Brain microvascular endothelial cell (primary cell): ENCODE results near the gene MMP17.
"Not testable (repeated sequence)": the region's sequence is repeated elsewhere in the genome, so short reads cannot be mapped to it uniquely, and the experiment has no call there.

Experiments used
- DNase-seq: peaks from one replicate; pipeline ENCODE4 v3.0.0-alpha.2; 2020
- H3K27ac ChIP-seq: fragments of 250-450 bp; sonication (Bioruptor Pico); 2 replicates; pipeline ENCODE4 v1.5.1; 2020; ENCODE audit warnings: mild to moderate bottlenecking, moderate library complexity
- H3K27me3 ChIP-seq: fragments of 250-450 bp; sonication (Bioruptor Pico); replicated peaks from 2 replicates; pipeline ENCODE4 v1.5.1; 2020; ENCODE audit warnings: mild to moderate bottlenecking
- H3K36me3 ChIP-seq: fragments of 250-450 bp; sonication (Bioruptor Pico); replicated peaks from 2 replicates; pipeline ENCODE4 v1.5.1; 2020; ENCODE audit warnings: mild to moderate bottlenecking
- H3K4me3 ChIP-seq: 2 replicates; pipeline ENCODE4 v1.5.1; 2011; ENCODE audit warnings: low read depth, mild to moderate bottlenecking, control low read depth, low read length, moderate library complexity
- in situ Hi-C: cut with HindIII; loops from 2 replicates; pipeline ENCODE4 v1.10.0; 2017; ENCODE audit warnings: low sequenced_read_pairs, low pct_ligation_motif_present
- TF ChIP-seq, protein P1 (sequence below): IDR thresholded peaks from 2 replicates; pipeline ENCODE4 v1.5.1; 2011; ENCODE audit warnings: low read depth, mild to moderate bottlenecking, moderate library complexity, low read length, control low read depth, inconsistent platforms; ENCODE audit errors: missing control alignments

The MMP17 gene

DNA sequence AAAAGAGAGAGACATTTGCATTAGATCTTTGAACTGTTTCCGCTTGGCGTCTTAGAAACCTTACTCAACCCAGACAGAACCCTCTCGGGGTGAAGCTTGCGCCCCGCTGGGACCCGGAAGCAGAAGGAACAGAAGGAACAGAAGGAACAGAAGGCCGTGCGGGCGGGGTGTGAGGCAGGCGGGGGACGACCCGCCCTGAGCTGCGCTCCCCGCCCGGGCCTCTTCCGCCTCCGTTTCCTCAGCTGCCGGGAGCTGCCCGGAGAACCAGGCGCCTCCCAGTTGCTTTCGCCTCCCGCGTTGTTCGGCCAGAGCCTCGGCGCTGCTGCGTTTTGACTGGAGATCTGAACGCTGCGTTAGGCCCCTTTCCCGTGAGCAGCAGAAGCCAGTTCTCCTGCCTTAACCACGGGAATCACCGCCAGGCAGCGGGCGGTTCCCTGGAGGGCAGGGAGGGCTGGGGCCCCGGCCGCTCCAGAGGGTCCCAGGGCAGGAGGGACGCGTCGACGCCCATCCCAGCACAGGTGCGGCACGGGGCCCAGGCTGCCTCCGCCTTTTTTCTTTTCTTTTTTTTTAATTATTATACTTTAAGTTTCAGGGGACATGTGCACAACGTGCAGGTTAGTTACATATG is 19.3 kb upstream of the MMP17 start:
- in situ Hi-C loops: no loop called here
- H3K4me3 ChIP-seq: no peak overlapping the region
- no peak for DNase-seq
- TF ChIP-seq, protein P1, sequence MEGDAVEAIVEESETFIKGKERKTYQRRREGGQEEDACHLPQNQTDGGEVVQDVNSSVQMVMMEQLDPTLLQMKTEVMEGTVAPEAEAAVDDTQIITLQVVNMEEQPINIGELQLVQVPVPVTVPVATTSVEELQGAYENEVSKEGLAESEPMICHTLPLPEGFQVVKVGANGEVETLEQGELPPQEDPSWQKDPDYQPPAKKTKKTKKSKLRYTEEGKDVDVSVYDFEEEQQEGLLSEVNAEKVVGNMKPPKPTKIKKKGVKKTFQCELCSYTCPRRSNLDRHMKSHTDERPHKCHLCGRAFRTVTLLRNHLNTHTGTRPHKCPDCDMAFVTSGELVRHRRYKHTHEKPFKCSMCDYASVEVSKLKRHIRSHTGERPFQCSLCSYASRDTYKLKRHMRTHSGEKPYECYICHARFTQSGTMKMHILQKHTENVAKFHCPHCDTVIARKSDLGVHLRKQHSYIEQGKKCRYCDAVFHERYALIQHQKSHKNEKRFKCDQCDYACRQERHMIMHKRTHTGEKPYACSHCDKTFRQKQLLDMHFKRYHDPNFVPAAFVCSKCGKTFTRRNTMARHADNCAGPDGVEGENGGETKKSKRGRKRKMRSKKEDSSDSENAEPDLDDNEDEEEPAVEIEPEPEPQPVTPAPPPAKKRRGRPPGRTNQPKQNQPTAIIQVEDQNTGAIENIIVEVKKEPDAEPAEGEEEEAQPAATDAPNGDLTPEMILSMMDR: no peak
- H3K36me3 ChIP-seq: no peaks in the 10 kb centered on the region
- no peak overlapping the region for H3K27ac ChIP-seq
- no peaks in the 10 kb centered on the region for H3K27me3 ChIP-seq

DNA sequence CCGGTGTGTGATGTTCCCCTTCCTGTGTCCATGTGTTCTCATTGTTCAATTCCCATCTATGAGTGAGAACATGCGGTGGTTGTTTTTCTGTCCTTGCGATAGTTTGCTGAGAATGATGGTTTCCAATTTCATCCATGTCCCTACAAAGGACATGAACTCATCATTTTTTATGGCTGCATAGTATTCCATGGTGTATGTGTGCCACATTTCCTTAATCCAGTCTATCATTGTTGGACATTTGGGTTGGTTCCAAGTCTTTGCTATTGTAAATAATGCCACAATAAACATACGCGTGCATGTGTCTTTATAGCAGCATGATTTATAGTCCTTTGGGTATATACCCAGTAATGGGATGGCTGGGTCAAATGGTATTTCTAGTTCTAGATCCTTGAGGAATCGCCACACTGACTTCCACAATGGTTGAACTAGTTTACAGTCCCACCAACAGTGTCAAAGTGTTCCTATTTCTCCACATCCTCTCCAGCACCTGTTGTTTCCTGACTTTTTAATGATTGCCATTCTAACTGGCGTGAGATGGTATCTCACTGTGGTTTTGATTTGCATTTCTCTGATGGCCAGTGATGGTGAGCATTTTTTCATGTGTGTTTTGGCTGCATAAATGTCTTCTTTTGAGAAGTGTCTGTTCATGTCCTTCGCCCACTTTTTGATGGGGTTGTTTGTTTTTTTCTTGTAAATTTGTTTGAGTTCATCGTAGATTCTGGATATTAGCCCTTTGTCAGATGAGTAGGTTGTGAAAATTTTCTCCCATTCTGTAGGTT is 18.5 kb upstream of the MMP17 start:
- H3K4me3 ChIP-seq, H3K27ac ChIP-seq, H3K36me3 ChIP-seq, H3K27me3 ChIP-seq, in situ Hi-C loops, DNase-seq: not testable (repeated sequence)

DNA sequence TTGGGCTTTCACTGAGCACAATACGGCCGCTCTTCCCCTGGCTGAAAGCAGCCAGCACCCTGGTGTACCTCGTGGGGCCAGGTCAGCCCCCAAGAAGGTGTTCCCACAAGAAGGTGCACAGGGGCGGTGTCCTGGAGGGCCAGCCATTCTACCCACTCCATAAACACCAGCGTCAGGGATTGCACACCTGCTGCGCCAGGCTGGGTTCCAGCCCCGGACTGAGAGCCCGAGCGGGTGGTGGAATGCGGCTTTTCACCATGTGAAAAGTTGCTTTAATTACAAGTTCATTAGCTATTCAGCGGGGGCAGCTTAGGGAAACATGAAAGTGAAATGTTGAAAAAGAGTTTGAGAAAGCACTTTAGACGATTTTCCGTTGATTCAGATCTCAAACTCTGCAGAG is 17.5 kb upstream of the MMP17 start:
- TF ChIP-seq, protein P1: no peak
- no peaks in the 10 kb centered on the region for H3K36me3 ChIP-seq
- no peaks in the 10 kb centered on the region for H3K27me3 ChIP-seq
- in situ Hi-C loops: no loop called here
- no peak for DNase-seq
- no peak overlapping the region for H3K4me3 ChIP-seq
- H3K27ac ChIP-seq: no peak overlapping the region

DNA sequence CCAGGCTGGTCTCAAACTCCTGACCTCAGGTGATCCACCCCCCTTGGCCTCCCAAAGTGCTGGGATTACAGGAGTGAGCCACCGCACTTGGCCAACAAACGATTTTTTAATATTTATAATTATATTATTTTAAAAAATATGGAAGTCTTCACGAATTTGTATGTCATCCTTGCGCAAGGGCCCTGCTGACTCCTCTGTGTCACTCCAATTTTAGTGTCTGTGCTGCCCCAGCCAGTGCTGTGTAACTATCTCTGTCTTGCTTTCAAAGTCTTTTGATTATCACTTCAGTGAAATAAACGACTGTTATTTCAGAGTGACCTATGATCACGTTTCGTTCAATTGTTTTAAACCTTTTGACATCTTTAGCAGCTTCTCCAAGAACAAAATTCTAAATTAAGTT is 13.1 kb upstream of the MMP17 start:
- H3K27me3 ChIP-seq: no peaks in the 10 kb centered on the region
- no peak for DNase-seq
- no peak overlapping the region for H3K4me3 ChIP-seq
- no peak overlapping the region for H3K27ac ChIP-seq
- in situ Hi-C loops: no loop called here
- no peaks in the 10 kb centered on the region for H3K36me3 ChIP-seq
- TF ChIP-seq, protein P1: no peak

DNA sequence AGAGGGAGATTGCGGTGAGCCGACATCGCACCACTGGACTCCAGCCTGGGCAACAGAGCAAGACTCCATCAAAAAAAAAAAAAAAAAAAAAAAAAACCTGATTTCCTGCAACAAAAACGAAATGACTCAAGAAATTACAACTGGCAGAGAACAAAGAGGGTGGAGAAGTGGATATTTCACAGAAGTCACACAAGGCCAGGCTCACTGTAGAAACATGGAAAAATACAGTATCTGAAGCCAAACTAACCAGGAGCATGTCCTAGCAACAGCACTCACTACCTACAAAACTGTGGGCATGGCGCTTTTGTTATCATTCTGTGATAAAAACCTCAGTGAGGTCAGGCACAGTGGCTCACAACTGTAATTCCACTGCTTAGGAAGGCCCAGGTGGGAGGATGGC is 11.7 kb upstream of the MMP17 start:
- Histone ChIP-seq H3K27me3 (no peaks in the 10 kb centered on the region), H3K27ac (no peak overlapping the region), H3K36me3 (no peaks in the 10 kb centered on the region), H3K4me3 (no peak overlapping the region)
- DNase-seq: no peak
- TF ChIP-seq, protein P1: no peak
- in situ Hi-C loops: no loop called here

DNA sequence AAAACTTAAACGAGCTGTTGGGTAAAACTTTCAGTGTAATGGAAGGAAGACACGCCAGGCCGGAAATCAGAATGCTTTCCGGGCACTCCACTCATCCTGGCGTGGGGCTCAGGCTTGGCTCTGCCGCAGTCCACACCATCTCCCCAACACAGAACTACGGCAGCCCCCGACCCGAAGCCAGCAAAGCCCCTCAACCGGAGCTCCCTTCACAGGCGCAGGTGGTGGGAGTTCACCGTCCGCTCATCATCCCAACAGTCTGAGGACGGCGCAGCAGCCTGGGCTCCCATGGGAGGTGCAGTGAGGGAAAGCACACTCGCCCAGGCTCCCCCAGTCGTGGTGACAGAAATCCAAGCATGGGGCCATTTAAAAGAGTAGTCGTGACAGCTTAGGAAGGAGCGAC is 11.0 kb upstream of the MMP17 start:
- H3K27ac ChIP-seq: no peak overlapping the region
- no peak overlapping the region for H3K4me3 ChIP-seq
- H3K36me3 ChIP-seq: no peaks in the 10 kb centered on the region
- in situ Hi-C loops: no loop called here
- TF ChIP-seq, protein P1: no peak
- no peaks in the 10 kb centered on the region for H3K27me3 ChIP-seq
- DNase-seq: no peak
